OCI-LY7 (cell line): Measurements from ENCODE around the gene CENPP. TPM values are rescaled to one million over a fixed set of nuclear protein-coding genes. Genes with fewer than 3 reads are reported as not detected.

ENCODE experiments used
- BruUV-seq: library from RNA; stranded (reverse); fragments of 400-500 nt; replicated peaks from 2 replicates; lab custom pipeline; 2021; lab: Mats Ljungman, UMichigan
- CTCF ChIA-PET: fragments of 300-600 bp; sonication (Branson Sonifier 250); formaldehyde crosslinking; loops from one replicate; lab custom pipeline; 2022; ENCODE audit warnings: antibody characterized with exemption; ENCODE audit not compliant: unreplicated experiment; lab: Charles Lee
- POLR2A ChIA-PET: fragments of 300-600 bp; sonication (Branson Sonifier 250); formaldehyde crosslinking; loops from one replicate; lab custom pipeline; 2022; ENCODE audit warnings: antibody characterized with exemption; lab: Charles Lee
- DNase-seq: peaks from one replicate; pipeline ENCODE4 v3.0.0-alpha.2; 2015; ENCODE audit warnings: low spot score
- H2AFZ ChIP-seq: fragments of 200-600 bp; sonication (generic), shearing (Covaris generic); 2 replicates; pipeline ENCODE4 v1.6.1; 2014; ENCODE audit warnings: mild to moderate bottlenecking, antibody characterized with exemption, low read length, moderate library complexity
- H3K27ac ChIP-seq: fragments of 200-600 bp; sonication (generic); 2 replicates; pipeline ENCODE4 v1.5.1; 2014; ENCODE audit warnings: mixed run types, low read depth, mild to moderate bottlenecking, moderate library complexity, low read length, inconsistent platforms; ENCODE audit not compliant: poor library complexity, severe bottlenecking
- H3K36me3 ChIP-seq: fragments of 200-600 bp; sonication (generic); 2 replicates; pipeline ENCODE4 v1.6.1; 2014; ENCODE audit warnings: mild to moderate bottlenecking, antibody characterized with exemption, low read length, moderate library complexity, mixed read lengths; ENCODE audit not compliant: insufficient read depth
- H3K4me1 ChIP-seq: fragments of 200-600 bp; sonication (generic); 2 replicates; pipeline ENCODE4 v1.5.1; 2014; ENCODE audit warnings: mild to moderate bottlenecking, low read length; ENCODE audit not compliant: insufficient read depth, poor library complexity, severe bottlenecking
- H3K4me2 ChIP-seq: fragments of 200-600 bp; sonication (generic); 2 replicates; pipeline ENCODE4 v1.6.1; 2014; ENCODE audit warnings: mild to moderate bottlenecking, low read length
- H3K4me3 ChIP-seq: fragments of 200-600 bp; sonication (generic); 2 replicates; pipeline ENCODE4 v1.5.1; 2014; ENCODE audit warnings: mild to moderate bottlenecking, low read depth, low read length; ENCODE audit not compliant: poor library complexity, severe bottlenecking
- H3K79me2 ChIP-seq: fragments of 200-600 bp; sonication (generic); 2 replicates; pipeline ENCODE4 v1.6.1; 2016; ENCODE audit warnings: low read depth, mild to moderate bottlenecking, low read length, moderate library complexity, mixed read lengths; ENCODE audit not compliant: insufficient read depth
- H3K9me2 ChIP-seq: fragments of 200-600 bp; sonication (generic); 2 replicates; pipeline ENCODE4 v1.6.1; 2016; ENCODE audit warnings: mild to moderate bottlenecking, low read length, mixed read lengths; ENCODE audit not compliant: insufficient read depth
- H3K9me3 ChIP-seq: fragments of 200-600 bp; sonication (generic); 2 replicates; pipeline ENCODE4 v1.6.1; 2014; ENCODE audit warnings: mild to moderate bottlenecking, mixed run types, low read length, mixed read lengths
- H4K20me1 ChIP-seq: fragments of 200-600 bp; sonication (generic); 2 replicates; pipeline ENCODE4 v1.6.1; 2014; ENCODE audit warnings: mild to moderate bottlenecking, antibody characterized with exemption, low read length, moderate library complexity, mixed read lengths; ENCODE audit not compliant: insufficient read depth
- CTCF ChIP-seq: fragments of 200-600 bp; sonication (generic); conservative IDR thresholded peaks from 2 replicates; pipeline ENCODE4 v1.5.1; 2014; ENCODE audit warnings: mild to moderate bottlenecking, antibody characterized with exemption, low read length, moderate library complexity, mixed read lengths
- EZH2phosphoT487 ChIP-seq: fragments of 200-600 bp; sonication (generic); IDR thresholded peaks from 2 replicates; pipeline ENCODE4 v1.6.1; 2018; ENCODE audit warnings: low read depth, borderline replicate concordance, mild to moderate bottlenecking, mixed run types, antibody characterized with exemption, low read length, moderate library complexity, mixed read lengths
- intact Hi-C: fragments of 100-400 bp; cut with micrococcal nuclease; formaldehyde crosslinking; loops from one replicate; pipeline ENCODE4 v1.10.0; 2022; ENCODE audit not compliant: unreplicated experiment
- total RNA-seq, 2 experiments: library from RNA; depleted of rRNA in 1 of 2; stranded (reverse); fragments of >200 nt in 1 of 2; shearing (Covaris generic) in 1 of 2; gene quantifications; 2 replicates each; pipeline ENCODE4 v1.2.3, GENCODE V29; 2014 to 2022

The CENPP gene
- total RNA-seq, 2 experiments from 2014 or later = 25.4 to 30.9 TPM

DNA sequence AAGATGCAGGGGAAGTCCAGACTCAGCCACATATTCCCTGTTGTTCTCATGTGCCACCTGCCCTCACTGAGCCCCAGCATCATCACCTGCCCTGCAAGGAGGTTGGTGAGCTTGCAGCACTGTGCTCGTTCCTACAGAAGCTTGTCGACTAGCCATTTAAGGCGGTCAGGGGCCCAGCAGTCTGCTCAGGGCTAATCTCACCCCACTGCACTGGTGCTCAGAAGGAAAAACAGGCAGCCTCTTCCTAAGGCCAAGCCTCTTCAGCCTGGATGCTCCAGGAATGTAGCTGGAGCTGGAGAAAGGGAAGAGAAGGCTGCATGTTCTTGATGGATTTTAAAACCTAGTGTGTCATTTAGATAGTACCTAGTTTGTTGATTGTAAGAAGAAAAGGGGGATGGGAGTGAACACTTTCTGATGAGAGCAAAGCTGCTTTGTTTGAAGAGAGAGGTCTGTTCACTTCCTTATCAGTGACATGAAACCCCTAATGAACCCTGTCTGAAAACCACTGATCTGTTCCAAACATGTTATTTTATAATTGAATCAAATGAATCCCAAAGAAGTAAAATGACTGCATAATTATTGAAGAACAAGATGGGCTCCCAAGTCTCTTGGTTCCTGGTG lies 167.1 kb downstream of the CENPP start:
- Histone ChIP-seq H3K4me3 (no peak overlapping the region), H3K9me3 (no peaks in the 10 kb centered on the region), H3K27ac (no peak overlapping the region), H3K4me2 (no peak overlapping the region), H3K9me2 (no peaks in the 10 kb centered on the region), H3K4me1 (no peaks in the 10 kb centered on the region), H3K36me3 (no peaks in the 10 kb centered on the region), H4K20me1 (no peaks in the 10 kb centered on the region), H2AFZ (no peak overlapping the region), H3K79me2 (no peaks in the 10 kb centered on the region)
- DNase-seq = no peak
- CTCF ChIA-PET = no interaction called here
- no TSS peak for BruUV-seq
- intact Hi-C loops = no loop called here
- POLR2A ChIA-PET = interaction anchor here (0.6 to 1.1 kb wide), 2 partner anchors 50 to 1066 kb away, joined by 3 to 4 read pairs; no protein-coding TSS in a partner anchor
- no peak for TF ChIP-seq EZH2phosphoT487
- TF ChIP-seq CTCF = no peak

GRCh38 chr9:92493749-92494387 lies 168.1 kb downstream of the CENPP start:
- no peak overlapping the region for H3K27ac ChIP-seq
- no TSS peak for BruUV-seq
- no peak overlapping the region for H3K4me2 ChIP-seq
- H4K20me1 ChIP-seq = no peaks in the 10 kb centered on the region
- TF ChIP-seq CTCF (no peak), EZH2phosphoT487 (no peak)
- H3K36me3 ChIP-seq = no peaks in the 10 kb centered on the region
- no peak overlapping the region for H3K4me3 ChIP-seq
- ChIA-PET CTCF (no interaction called here), POLR2A (no interaction called here)
- H3K4me1 ChIP-seq = no peaks in the 10 kb centered on the region
- no peak overlapping the region for H2AFZ ChIP-seq
- no peaks in the 10 kb centered on the region for H3K79me2 ChIP-seq
- DNase-seq = no peak
- intact Hi-C loops = no loop called here
- no peaks in the 10 kb centered on the region for H3K9me2 ChIP-seq
- no peaks in the 10 kb centered on the region for H3K9me3 ChIP-seq

DNA sequence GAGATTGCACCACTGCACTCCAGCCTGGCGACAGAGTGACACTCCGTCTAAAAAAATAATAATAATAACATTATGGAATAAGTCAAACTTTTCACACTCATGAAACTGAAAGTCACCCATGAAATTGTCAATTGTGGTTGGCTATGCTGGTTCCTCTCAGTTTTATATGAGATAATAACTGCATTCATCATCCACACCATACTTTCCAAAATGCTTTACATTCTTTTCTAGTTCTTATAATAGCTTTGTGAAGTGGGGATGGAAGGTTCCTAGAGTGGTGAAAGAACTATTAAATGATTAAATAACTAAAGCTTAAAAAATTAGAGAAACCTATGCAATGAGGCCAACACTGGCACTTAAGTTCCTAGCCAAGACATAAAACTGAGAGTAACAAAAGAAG lies 169.1 kb downstream of the CENPP start:
- Histone ChIP-seq H3K27ac (no peak overlapping the region), H3K9me2 (no peaks in the 10 kb centered on the region), H3K4me2 (no peak overlapping the region), H4K20me1 (no peaks in the 10 kb centered on the region), H3K9me3 (no peaks in the 10 kb centered on the region), H2AFZ (no peak overlapping the region), H3K4me3 (no peak overlapping the region), H3K79me2 (no peaks in the 10 kb centered on the region), H3K4me1 (no peaks in the 10 kb centered on the region), H3K36me3 (no peaks in the 10 kb centered on the region)
- intact Hi-C loops = no loop called here
- BruUV-seq = no TSS peak
- no peak for TF ChIP-seq CTCF
- no peak for TF ChIP-seq EZH2phosphoT487
- DNase-seq = no peak
- ChIA-PET CTCF (no interaction called here), POLR2A (interaction anchor here (0.7 to 1.4 kb wide), 2 partner anchors 56 to 193 kb away, joined by 3 read pairs; no protein-coding TSS in a partner anchor)
